HFFc6 (cell line): ENCODE results near the gene DDX10. TPM values are rescaled to one million over a fixed set of nuclear protein-coding genes. Genes with fewer than 3 reads are reported as not detected.

Experiments
- DNase-seq: peaks from one replicate; pipeline ENCODE4 v3.0.0-alpha.2; 2018
- H3K27ac Mint-ChIP-seq: 2 replicates; pipeline ENCODE4 v1.8.0; 2020; ENCODE audit warnings: mild to moderate bottlenecking, mixed read lengths
- H3K27me3 Mint-ChIP-seq: 2 replicates; pipeline ENCODE4 v1.8.0; 2021; ENCODE audit warnings: mild to moderate bottlenecking, moderate library complexity, mixed read lengths; ENCODE audit not compliant: insufficient read depth
- H3K36me3 Mint-ChIP-seq: 2 replicates; pipeline ENCODE4 v1.8.0; 2021; ENCODE audit warnings: low read depth, mixed read lengths
- H3K4me1 Mint-ChIP-seq: 2 replicates; pipeline ENCODE4 v1.8.0; 2020; ENCODE audit warnings: low read depth, mixed read lengths
- H3K4me3 Mint-ChIP-seq: 2 replicates; pipeline ENCODE4 v1.8.0; 2020; ENCODE audit warnings: mild to moderate bottlenecking, moderate library complexity, mixed read lengths
- H3K9me3 Mint-ChIP-seq: 2 replicates; pipeline ENCODE4 v1.8.0; 2020; ENCODE audit warnings: mild to moderate bottlenecking, mixed read lengths
- CTCF ChIP-seq: fragments of 200-600 bp; sonication (generic); IDR thresholded peaks from 2 replicates; pipeline ENCODE4 v1.5.0; 2021; ENCODE audit warnings: antibody characterized with exemption, mild to moderate bottlenecking
- total RNA-seq, 6 experiments: library from RNA; stranded (reverse); fragmentation: NEBNext Ultra II Directional; extraction: Animal tissue kit (Norgen Biotek cat#: 25700); gene quantifications; 2 replicates in 1 of 6; 3 replicates in 5 of 6; pipeline ENCODE4 v1.2.3, GENCODE V29; 2021

The DDX10 gene
- total RNA-seq, 6 experiments from 2014 or later = 24.5 to 45.5 (median 33.5) TPM

GRCh38 chr11:108859510-108859909 is 194.6 kb downstream of the DDX10 start:
- Mint-ChIP-seq H3K27ac (no peak overlapping the region), H3K4me1 (peaks cover 36% of the 10 kb centered on the region), H3K27me3 (peaks cover 3% of the 10 kb centered on the region), H3K9me3 (no peaks in the 10 kb centered on the region), H3K4me3 (no peak overlapping the region), H3K36me3 (peaks cover 5% of the 10 kb centered on the region; the same call in 1 of the 2 replicates)
- TF ChIP-seq CTCF = no peak
- peak; percentile 32 for DNase-seq

GRCh38 chr11:108863528-108863927 is 198.7 kb downstream of the DDX10 start:
- Mint-ChIP-seq H3K4me1 (peaks cover 50% of the 10 kb centered on the region), H3K9me3 (no peaks in the 10 kb centered on the region)
- no peak for DNase-seq

GRCh38 chr11:108865406-108865805 is 200.5 kb downstream of the DDX10 start:
- peak overlapping the region; percentile 19 for H3K27ac Mint-ChIP-seq
- H3K9me3 Mint-ChIP-seq = no peaks in the 10 kb centered on the region
- no peak for DNase-seq
- peaks cover 51% of the 10 kb centered on the region for H3K4me1 Mint-ChIP-seq
- H3K27me3 Mint-ChIP-seq = peaks cover 1% of the 10 kb centered on the region; the same call in 1 of the 2 replicates
- peaks cover 11% of the 10 kb centered on the region; the same call in 1 of the 2 replicates for H3K36me3 Mint-ChIP-seq
- H3K4me3 Mint-ChIP-seq = peak overlapping the region; percentile 18; the same call in 1 of the 2 replicates
- TF ChIP-seq CTCF = no peak

More at GRCh38 chr11:108863528-108863927, 198.7 kb downstream of the DDX10 start:
- no peak overlapping the region for H3K4me3 Mint-ChIP-seq
- H3K36me3 Mint-ChIP-seq = peaks cover 11% of the 10 kb centered on the region; the same call in 1 of the 2 replicates
- TF ChIP-seq CTCF = no peak
- H3K27me3 Mint-ChIP-seq = peaks cover 3% of the 10 kb centered on the region
- no peak overlapping the region for H3K27ac Mint-ChIP-seq

- Mint-ChIP-seq H3K9me3 (no peaks in the 10 kb centered on the region), H3K4me3 (no peak overlapping the region), H3K27me3 (peaks cover 1% of the 10 kb centered on the region; the same call in 1 of the 2 replicates), H3K27ac (no peak overlapping the region), H3K36me3 (0 out of 2 replicates have a peak, but pooled peaks cover 6% of the 10 kb centered on the region), H3K4me1 (peaks cover 65% of the 10 kb centered on the region)
- no peak for TF ChIP-seq CTCF
- no peak for DNase-seq
These were observed 201.9 kb downstream of the DDX10 start for GRCh38 chr11:108866781-108867180.

GRCh38 chr11:108870373-108871020 is 205.6 kb downstream of the DDX10 start:
- Mint-ChIP-seq H3K36me3 (0 out of 2 replicates have a peak, but pooled peaks cover 6% of the 10 kb centered on the region), H3K27ac (peak overlapping the region; percentile 93), H3K9me3 (no peaks in the 10 kb centered on the region), H3K4me1 (peaks cover 94% of the 10 kb centered on the region), H3K27me3 (peaks cover 1% of the 10 kb centered on the region; the same call in 1 of the 2 replicates), H3K4me3 (peak overlapping the region; percentile 79)
- DNase-seq = peak; percentile 78
- no peak for TF ChIP-seq CTCF
